Ovary (tissue), 9 donors: ENCODE results near the gene MAGI1. TPM values are rescaled to one million over a fixed set of nuclear protein-coding genes. Genes with fewer than 3 reads are reported as not detected.

Experiments used
- DNase-seq, 5 donors: peaks; one replicate each; pipeline ENCODE4 v3.0.0-alpha.2; 2019 to 2020
- H3K27ac ChIP-seq, 2 donors: fragments of 200-600 bp; one replicate each; pipeline versions ENCODE4 v1.5.1 to v1.8.0; 2019 to 2022
- H3K27me3 ChIP-seq: fragments of 200-600 bp; one replicate; pipeline ENCODE4 v1.8.0; 2022
- H3K36me3 ChIP-seq: fragments of 200-600 bp; sonication (generic); one replicate; pipeline ENCODE4 v1.5.1; 2019
- H3K4me1 ChIP-seq: one replicate; pipeline ENCODE4 v1.8.1; 2013; ENCODE audit warnings: mild to moderate bottlenecking, moderate library complexity; ENCODE audit not compliant: insufficient read depth
- H3K4me3 ChIP-seq: fragments of 200-600 bp; sonication (generic); one replicate; pipeline ENCODE4 v1.5.1; 2017
- H3K9me3 ChIP-seq, 2 donors: fragments of 200-600 bp in 1 of 2; sonication (generic) in 1 of 2; one replicate each; pipeline versions ENCODE4 v1.5.1 to v1.8.1; 2013 to 2019; ENCODE audit warnings: mild to moderate bottlenecking in 1 of 2, moderate library complexity in 1 of 2
- CTCF ChIP-seq, 3 donors: fragments of 450-650 bp in 2 of 3; fragments of 200-600 bp in 1 of 3; IDR thresholded peaks; one replicate each; pipeline versions ENCODE4 v1.5.1 to v1.8.0; 2016 to 2022; ENCODE audit warnings: antibody characterized with exemption in 3 of 3, mild to moderate bottlenecking in 1 of 3
- EP300 ChIP-seq: sonication (generic); formaldehyde crosslinking; IDR thresholded peaks from one replicate; pipeline ENCODE4 v1.6.1; 2017; ENCODE audit warnings: antibody characterized with exemption
- POLR2A ChIP-seq: fragments of 450-650 bp; IDR thresholded peaks from one replicate; pipeline ENCODE4 v1.6.1; 2017; ENCODE audit warnings: antibody characterized with exemption, mild to moderate bottlenecking, moderate library complexity
- WGBS, 3 donors: extraction: QIAGEN DNeasy Blood & Tissue Kit in 1 of 3; methylation state at CpG; one replicate each; pipeline versions ENCODE4 v1.1.5 to v1.1.7; 2013 to 2017; 5-methylcytosine and 5-hydroxymethylcytosine counted together
- intact Hi-C, 4 donors: fragments of 100-400 bp; cut with DNase I; formaldehyde crosslinking; loops; one replicate each; pipeline versions ENCODE4 v1.11.0 to v1.15.1; 2022 to 2023
- polyA plus RNA-seq, 2 donors: library from polyadenylated mRNA; stranded (reverse); fragments of 200-250 nt in 1 of 2; fragments of 350-450 nt in 1 of 2; fragmentation: Illumina TruSeq in 1 of 2; extraction: RNeasy Lipid Tissue Mini Kit (QIAGEN cat#74804) in 1 of 2; gene quantifications; one replicate each; pipeline ENCODE4 v1.2.3, GENCODE V29; 2013 to 2014
- total RNA-seq, 7 donors: library from RNA; depleted of rRNA in 2 of 7; stranded (reverse); fragments of >200 nt in 2 of 7; fragmentation: NEBNext Ultra II Directional in 3 of 7; extraction: Animal tissue kit (Norgen Biotek cat#: 25700) in 3 of 7; gene quantifications; one replicate each; pipeline versions ENCODE4 v1.1.0 to v1.2.4, GENCODE V29; 2016 to 2023
- donor health status: DM: no; HTN: no; CAD: no; lungs with moderate emphysema.
- donor health status: DM: no; HTN: no; CAD: no.
- donor health status: Bipolar disorder and iron deficiency.
- donor health status: DM: yes; HTN: yes; CAD: no.
- donor health status: DM: no; HTN: no; CAD: no.
- donor health status: DM: yes; HTN: yes; CAD: no.

MAGI1 gene
- total and polyA plus RNA-seq, 9 donors = 5.5 to 35.7 (median 8.7) TPM

GRCh38 chr3:65927576-65927975 lies 111.1 kb downstream of the MAGI1 start:
- 87 to 98% (median 97%) methylated on average over 1 of the region's 1 CpG for WGBS, 3 donors
- no peak for DNase-seq
- intact Hi-C loops = no loop called here
- no peaks in the 10 kb centered on the region for H3K9me3 ChIP-seq
- no peak overlapping the region for H3K4me3 ChIP-seq
- no peaks in the 10 kb centered on the region for H3K36me3 ChIP-seq
- H3K4me1 ChIP-seq = peaks cover 1% of the 10 kb centered on the region
- no peak overlapping the region for H3K27ac ChIP-seq
- TF ChIP-seq POLR2A = no peak
- TF ChIP-seq EP300 = no peak
- no peak for TF ChIP-seq CTCF (IDR thresholded peaks at IDR 0.05)
- no peaks in the 10 kb centered on the region for H3K27me3 ChIP-seq

GRCh38 chr3:65925254-65925954 lies 113.3 kb downstream of the MAGI1 start:
- WGBS, 3 donors = 75 to 80% (median 79%) methylated on average over 3 of the region's 3 CpGs
- no peak for DNase-seq
- peaks cover 1% of the 10 kb centered on the region for H3K4me1 ChIP-seq
- no peaks in the 10 kb centered on the region for H3K9me3 ChIP-seq
- no peak overlapping the region for H3K27ac ChIP-seq
- TF ChIP-seq POLR2A (no peak), EP300 (no peak), CTCF (IDR thresholded peaks at IDR 0.05) (no peak)
- H3K27me3 ChIP-seq = no peaks in the 10 kb centered on the region
- intact Hi-C loops = no loop called here
- H3K4me3 ChIP-seq = no peak overlapping the region
- H3K36me3 ChIP-seq = no peaks in the 10 kb centered on the region

- H3K27ac ChIP-seq = no peak overlapping the region
- peaks cover 1% of the 10 kb centered on the region for H3K4me1 ChIP-seq
- no peak for DNase-seq
- 83 to 87% (median 87%) methylated on average over 4 of the region's 4 CpGs for WGBS, 3 donors
- TF ChIP-seq EP300 (no peak), CTCF (IDR thresholded peaks at IDR 0.05) (no peak), POLR2A (no peak)
- H3K36me3 ChIP-seq = no peaks in the 10 kb centered on the region
- no peak overlapping the region for H3K4me3 ChIP-seq
- intact Hi-C loops = no loop called here
- no peaks in the 10 kb centered on the region for H3K9me3 ChIP-seq
- H3K27me3 ChIP-seq = no peaks in the 10 kb centered on the region
Measured at GRCh38 chr3:65924762-65925161, 114.0 kb downstream of the MAGI1 start.

GRCh38 chr3:65922441-65922840 lies 116.3 kb downstream of the MAGI1 start:
- DNase-seq = no peak

More at GRCh38 chr3:65922441-65922840, 116.3 kb downstream of the MAGI1 start:
- no peak for TF ChIP-seq CTCF (IDR thresholded peaks at IDR 0.05)
- no peak for TF ChIP-seq EP300
- TF ChIP-seq POLR2A = no peak
- H3K36me3 ChIP-seq = no peaks in the 10 kb centered on the region
- no peaks in the 10 kb centered on the region for H3K27me3 ChIP-seq
- WGBS, 3 donors = 84 to 91% (median 89%) methylated on average over 2 of the region's 2 CpGs
- H3K27ac ChIP-seq = no peak overlapping the region
- peaks cover 1% of the 10 kb centered on the region for H3K4me1 ChIP-seq
- no peak overlapping the region for H3K4me3 ChIP-seq
- intact Hi-C loops = no loop called here
- H3K9me3 ChIP-seq = no peaks in the 10 kb centered on the region
